Keratinocyte (primary cell): Measurements from ENCODE around the gene BOC.

Experiments used
- EZH2 ChIP-seq: IDR thresholded peaks from one replicate; pipeline ENCODE4 v1.6.1; 2012; ENCODE audit warnings: inconsistent platforms, mild to moderate bottlenecking, low read length, moderate library complexity
- TF ChIP-seq, protein P1 (sequence below), 3 experiments: IDR thresholded peaks in 1 of 3; conservative IDR thresholded peaks in 1 of 3; optimal IDR thresholded peaks in 1 of 3; 2 replicates in 2 of 3; 3 replicates in 1 of 3; pipeline versions ENCODE3 to v1.5.1; 2011; ENCODE audit warnings: low read length in 3 of 3, mild to moderate bottlenecking in 3 of 3, moderate library complexity in 2 of 3, control low read depth in 1 of 3, inconsistent platforms in 1 of 3; ENCODE audit not compliant: insufficient read depth in 2 of 3; ENCODE audit errors: extremely low read depth in 1 of 3

DNA sequence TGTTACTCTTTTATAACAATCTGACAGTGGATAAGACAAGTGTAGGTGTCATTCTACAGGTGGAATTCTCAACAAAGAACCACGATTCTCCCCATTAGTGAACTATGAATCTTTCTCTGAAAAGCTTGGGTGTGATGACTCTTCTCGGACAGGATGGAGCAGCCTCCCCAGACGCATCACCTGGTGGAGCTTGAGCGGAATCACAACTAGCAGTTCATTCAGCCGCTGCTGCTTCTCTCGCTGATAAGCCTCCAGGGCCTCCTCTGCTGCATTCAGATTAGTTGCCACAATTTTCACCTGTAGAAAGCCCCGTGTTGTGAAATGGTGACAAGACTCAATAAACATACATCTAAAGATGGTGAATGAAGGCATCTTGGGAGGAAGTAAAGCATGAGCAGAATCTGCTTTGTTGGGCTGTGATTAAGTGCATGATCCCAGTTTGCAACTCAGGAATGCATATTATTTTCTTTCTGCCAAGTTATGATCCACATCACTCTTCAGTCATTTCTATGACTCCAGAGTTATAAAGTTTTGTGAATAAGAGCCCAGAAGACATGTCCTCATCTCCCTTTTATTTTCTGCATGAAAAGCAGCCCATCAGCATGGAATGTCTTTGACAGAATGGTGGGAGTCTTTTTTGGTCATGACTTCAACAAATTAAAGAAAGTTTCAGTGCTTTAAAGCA is 93.6 kb downstream of the BOC start:
- TF ChIP-seq, protein P1, sequence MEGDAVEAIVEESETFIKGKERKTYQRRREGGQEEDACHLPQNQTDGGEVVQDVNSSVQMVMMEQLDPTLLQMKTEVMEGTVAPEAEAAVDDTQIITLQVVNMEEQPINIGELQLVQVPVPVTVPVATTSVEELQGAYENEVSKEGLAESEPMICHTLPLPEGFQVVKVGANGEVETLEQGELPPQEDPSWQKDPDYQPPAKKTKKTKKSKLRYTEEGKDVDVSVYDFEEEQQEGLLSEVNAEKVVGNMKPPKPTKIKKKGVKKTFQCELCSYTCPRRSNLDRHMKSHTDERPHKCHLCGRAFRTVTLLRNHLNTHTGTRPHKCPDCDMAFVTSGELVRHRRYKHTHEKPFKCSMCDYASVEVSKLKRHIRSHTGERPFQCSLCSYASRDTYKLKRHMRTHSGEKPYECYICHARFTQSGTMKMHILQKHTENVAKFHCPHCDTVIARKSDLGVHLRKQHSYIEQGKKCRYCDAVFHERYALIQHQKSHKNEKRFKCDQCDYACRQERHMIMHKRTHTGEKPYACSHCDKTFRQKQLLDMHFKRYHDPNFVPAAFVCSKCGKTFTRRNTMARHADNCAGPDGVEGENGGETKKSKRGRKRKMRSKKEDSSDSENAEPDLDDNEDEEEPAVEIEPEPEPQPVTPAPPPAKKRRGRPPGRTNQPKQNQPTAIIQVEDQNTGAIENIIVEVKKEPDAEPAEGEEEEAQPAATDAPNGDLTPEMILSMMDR (optimal IDR thresholded peaks at IDR 0.05 in 1 of 3, IDR thresholded peaks at IDR 0.05 in 1 of 3, conservative IDR thresholded peaks at IDR 0.05 in 1 of 3; ENCODE audit: extremely low read depth in 1 of 3, insufficient read depth in 2 of 3, low read length in 3 of 3), result no peak
- no peak for TF ChIP-seq EZH2
